B cell (primary cell): Measurements from ENCODE around the gene ZSCAN30.

Experiments used
- CTCF ChIP-seq: fragments of 200-600 bp; IDR thresholded peaks from one replicate; pipeline ENCODE4 v1.8.0; 2022; ENCODE audit warnings: antibody characterized with exemption, mild to moderate bottlenecking
- EZH2 ChIP-seq: IDR thresholded peaks from 2 replicates; pipeline ENCODE4 v1.6.1; 2012; ENCODE audit warnings: borderline replicate concordance, low read depth, mild to moderate bottlenecking, moderate library complexity, low read length; ENCODE audit not compliant: insufficient read depth, poor library complexity, severe bottlenecking

- no peak for TF ChIP-seq CTCF
- TF ChIP-seq EZH2: no peak
Observed at GRCh38 chr18:35306588-35307250, 16.7 kb upstream of the ZSCAN30 start.
